HG02885 (cell line): Measurements from ENCODE around the gene IL1R2.
"Not testable (repeated sequence)": the region's sequence is repeated elsewhere in the genome, so short reads cannot be mapped to it uniquely, and the experiment has no call there.

Source experiments
- ATAC-seq: cut with Tn5 transposase; IDR thresholded peaks from one replicate; pipeline ENCODE4 v1.9.1; 2021; ENCODE audit warnings: mild to moderate bottlenecking; ENCODE audit not compliant: unreplicated experiment, poor library complexity

IL1R2 gene

DNA sequence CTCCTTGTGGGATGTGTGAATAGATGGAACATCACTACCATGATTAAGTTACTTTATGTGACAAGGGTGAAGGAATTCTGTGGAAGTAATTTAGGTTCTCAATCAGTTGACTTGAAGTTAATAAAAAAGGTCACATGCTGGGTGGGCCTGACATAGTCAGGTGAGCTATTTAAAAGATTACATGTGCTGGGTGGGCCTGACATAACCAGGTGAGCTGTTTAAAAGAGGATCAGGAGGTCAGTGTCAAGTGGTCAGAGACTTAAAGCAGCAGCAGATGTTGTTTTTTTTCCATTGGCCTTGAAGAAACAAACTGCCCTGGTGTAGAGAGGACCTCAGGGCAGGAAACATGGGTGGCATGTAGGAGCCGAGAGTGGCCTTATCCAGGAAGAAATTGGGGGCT lies 3.3 kb downstream of the IL1R2 start:
- no peak for ATAC-seq

- ATAC-seq = no peak
Observed at GRCh38 chr2:101995804-101996203, 4.0 kb downstream of the IL1R2 start.

DNA sequence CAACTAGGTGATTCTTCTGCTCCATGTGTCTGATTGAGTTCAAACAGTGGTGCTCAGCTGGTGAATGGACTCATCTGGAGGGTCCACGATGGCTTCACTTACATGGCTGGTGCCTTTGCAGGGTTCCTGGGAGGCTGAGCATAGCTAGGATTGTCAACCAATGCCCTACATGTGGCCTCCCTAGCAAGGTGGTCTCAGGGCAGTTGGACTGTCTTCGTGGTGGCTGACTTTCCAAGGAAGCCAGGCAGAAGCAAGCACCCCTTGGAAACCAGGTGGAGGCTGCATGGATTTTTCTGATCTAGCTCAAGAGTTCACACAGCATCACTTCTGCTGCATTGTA lies 6.8 kb downstream of the IL1R2 start:
- no peak for ATAC-seq

DNA sequence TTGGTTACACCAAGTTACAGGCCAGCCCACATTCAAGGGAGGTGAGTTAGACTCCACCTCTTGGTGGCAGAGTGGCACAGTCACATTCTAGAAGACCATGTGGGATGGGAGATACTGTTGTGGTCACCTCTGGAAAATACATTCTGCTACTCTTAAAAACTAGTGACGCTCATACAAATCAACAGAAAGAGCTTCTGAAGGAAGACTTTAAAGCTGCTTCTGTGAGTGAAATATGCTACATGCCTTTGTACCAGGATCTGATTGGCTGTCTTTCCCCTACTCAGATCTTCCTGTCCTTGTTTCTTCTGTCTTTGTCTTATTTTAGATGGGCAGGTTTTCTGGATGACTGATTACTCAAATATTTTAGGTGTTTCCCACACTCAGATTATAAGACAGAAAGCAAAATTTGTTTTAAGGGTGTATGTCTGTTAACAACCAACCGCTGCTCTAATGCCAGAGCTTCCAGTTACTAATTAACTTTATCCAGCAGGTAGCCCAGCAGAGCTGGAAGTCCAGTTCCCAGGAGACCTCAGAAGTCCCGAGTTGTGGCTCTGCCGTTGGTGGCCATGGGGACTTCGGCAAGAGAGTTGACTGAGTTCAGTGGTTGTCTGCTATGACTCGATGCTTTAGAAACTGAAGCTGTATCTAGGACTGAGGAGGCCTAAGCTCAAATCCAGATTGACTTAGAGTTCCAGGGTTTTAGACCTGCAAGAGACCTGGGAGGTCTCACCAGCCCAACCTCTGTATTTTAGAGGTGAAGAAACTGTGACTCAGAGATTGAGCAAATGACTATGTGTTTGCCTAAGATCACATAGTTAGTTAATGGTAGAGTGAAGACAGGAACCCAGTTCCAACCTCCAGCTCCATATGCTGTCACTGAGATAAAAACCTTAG lies 7.4 kb downstream of the IL1R2 start:
- no peak for ATAC-seq

DNA sequence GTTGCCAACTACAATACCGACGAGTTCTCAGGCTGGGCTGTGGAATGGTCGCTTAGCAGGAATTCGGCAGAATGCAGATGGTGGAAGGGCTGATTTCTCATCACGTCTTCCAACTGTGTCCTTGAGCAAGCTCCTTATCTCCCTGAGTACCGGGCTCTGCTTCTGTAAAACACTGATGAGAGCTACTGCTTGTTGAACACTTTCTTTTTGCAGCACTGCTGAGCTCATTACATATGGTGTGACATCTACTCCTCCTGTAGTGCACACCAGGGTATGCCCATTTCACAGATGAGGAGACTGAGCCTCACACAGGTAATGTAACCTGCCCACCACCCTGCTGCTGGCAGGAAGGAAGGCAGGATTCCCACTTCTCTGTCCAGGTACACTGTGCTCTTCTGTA lies 8.3 kb downstream of the IL1R2 start:
- ATAC-seq = no peak

- ATAC-seq = no peak
Observed at GRCh38 chr2:102000813-102001766, 9.3 kb downstream of the IL1R2 start.

DNA sequence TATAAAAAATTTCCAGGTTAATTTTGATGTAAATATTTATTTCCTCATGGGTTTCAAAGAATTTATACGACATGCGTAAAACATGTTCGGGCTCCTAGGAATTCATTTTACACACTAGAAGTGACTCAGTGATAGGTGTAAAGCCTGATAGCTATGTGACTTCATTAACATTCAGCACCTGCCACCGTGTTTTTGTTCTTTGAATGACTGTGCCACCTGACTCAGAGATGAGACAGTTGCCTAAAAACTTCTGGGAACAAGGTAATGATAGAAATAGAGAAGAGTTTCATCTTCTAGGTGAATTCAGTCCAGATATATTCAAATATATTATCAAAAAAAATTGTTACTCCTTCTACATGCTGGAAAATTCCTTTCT lies 10.0 kb downstream of the IL1R2 start:
- ATAC-seq = no peak

GRCh38 chr2:102002228-102002627 lies 10.5 kb downstream of the IL1R2 start:
- no peak for ATAC-seq

- ATAC-seq = not testable (repeated sequence)
Observed at GRCh38 chr2:102002909-102003308, 11.1 kb downstream of the IL1R2 start.

GRCh38 chr2:102003696-102004095 lies 11.9 kb downstream of the IL1R2 start:
- no peak for ATAC-seq

DNA sequence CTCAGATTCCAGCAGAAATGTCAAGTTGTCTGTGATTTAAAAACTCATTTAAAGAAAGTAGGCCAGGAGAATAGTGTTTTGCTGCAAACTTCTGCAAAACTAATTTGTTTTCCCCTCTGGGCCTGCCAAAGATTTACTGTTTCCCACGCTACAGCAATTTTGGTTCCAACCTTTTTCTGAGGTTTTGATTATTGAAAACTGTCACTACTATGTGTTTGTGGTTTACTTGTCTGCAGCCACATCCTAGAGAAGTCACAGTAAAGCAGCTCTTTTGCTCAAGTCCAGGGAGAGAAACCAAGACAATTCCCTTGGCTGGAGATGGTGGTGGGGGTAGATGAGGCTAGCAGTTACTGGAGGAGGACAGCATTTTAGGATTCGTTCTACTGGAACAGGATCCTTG lies 12.8 kb downstream of the IL1R2 start:
- ATAC-seq = no peak

- ATAC-seq = no peak
Observed at GRCh38 chr2:102005449-102005848, 13.7 kb downstream of the IL1R2 start.

DNA sequence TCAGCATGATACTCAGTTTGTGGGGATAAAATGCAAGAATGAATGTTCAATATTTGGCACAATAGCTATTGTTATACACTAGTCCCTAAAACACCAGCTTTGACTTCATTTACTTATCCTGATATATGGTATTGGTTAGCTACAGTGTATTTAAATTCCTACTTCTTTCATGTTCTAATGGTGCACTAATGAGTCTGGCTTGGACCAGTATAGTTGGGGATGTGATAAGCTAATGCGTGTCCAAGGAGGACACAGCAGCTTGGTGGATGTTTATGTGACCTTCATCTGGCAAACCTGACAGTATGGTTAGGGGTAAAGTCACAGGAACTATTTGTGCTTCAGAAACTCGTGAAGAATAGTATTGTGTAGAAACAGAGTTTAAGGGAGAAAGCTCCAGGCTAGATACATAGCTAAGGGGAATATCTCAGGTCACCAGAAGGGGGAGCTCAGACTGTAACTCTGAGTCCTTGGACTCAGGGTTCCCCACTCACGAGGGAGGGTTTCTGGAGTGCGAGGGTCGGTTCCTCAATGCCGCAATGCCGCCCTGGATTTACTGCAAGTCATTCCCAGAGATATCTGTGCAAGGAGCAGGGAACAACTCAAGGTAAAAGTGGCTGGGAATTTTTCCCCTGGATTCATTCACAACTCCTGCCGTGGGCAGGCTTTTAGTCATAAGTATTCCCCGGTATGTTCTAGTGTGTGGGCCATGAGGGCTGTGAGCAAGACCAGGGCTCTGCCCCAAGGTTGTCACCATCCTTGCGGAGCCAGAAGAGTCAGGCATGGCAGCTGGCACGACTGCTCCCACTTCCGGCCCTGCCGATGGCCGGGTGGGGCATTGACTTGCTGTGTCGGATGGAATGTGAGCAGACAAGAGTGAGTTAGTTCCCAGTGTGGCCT lies 14.5 kb downstream of the IL1R2 start:
- ATAC-seq = peak; percentile 83

- ATAC-seq = no peak
Observed at GRCh38 chr2:102006886-102007278, 15.1 kb downstream of the IL1R2 start.

- ATAC-seq = no peak
Observed at GRCh38 chr2:102008490-102008889, 16.7 kb downstream of the IL1R2 start.

DNA sequence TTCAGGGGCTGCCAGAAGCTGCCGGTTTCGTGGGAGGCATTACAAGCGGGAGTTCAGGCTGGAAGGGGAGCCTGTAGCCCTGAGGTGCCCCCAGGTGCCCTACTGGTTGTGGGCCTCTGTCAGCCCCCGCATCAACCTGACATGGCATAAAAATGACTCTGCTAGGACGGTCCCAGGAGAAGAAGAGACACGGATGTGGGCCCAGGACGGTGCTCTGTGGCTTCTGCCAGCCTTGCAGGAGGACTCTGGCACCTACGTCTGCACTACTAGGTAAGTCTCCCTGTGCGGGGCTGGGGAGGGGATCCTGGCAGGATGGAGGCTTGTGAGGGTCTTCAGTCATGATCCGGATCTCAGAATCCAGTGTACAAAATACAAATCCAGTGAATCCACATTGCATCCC lies 17.8 kb downstream of the IL1R2 start:
- no peak for ATAC-seq

DNA sequence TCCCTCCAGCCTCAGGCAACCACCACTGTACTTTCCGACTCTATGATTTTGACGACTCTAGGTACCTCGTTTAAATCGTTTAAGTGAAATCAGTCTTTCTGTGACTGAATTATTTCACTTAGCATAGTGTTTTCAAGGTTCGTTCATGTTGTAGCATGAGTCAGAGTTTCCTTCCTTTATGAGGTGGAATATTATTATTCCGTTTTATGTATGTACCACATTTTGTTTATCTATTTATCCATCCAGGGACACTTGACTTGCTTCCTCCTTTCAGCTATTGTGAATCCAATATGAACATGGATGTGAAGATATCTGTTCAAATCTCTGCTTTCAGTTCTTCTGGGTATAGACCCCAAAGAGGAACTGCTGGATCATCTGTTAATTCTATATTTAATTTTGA lies 19.1 kb downstream of the IL1R2 start:
- no peak for ATAC-seq

GRCh38 chr2:102012061-102012614 lies 20.4 kb downstream of the IL1R2 start:
- no peak for ATAC-seq

DNA sequence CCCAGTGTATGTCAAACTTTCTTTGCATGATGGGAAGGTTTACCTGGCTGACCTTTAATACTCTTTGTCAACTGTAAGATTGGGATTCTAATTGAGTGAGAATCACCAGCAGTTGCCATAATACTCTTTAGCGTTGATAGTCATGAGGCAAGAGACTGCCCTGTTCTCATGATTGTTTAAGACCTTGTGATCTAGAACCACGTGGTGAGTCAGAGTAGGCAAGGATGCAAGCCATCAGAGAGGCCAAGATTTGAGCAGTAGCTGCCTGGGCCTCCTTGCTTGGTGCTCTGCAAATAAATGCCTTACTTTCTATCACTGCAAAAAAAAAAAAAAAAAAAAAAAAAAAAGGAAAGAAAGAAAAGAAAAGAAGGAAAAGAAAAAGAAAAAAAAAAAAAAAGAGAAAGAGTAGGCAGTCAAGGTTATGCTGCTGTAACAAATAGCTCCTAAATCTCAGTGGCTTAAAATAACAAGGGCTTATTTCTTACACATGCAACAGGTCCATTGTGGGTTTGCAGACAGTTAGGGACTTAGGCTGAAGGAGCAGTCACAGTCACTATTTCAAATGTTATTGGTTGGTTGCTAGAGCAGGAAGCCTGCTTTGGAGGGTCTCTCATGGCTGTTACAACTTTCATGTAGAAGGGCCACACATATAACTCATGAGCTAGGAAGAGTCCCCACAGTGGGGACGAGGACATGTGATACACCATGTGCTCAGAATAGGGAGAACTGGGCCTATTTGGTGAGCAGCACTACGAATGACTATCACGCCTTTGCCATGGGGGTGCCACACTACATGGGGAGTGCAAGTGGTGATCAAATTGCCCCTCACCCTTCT lies 21.7 kb downstream of the IL1R2 start:
- ATAC-seq = no peak
